ELR (cell line): ENCODE results near the gene PPFIBP2.

Source experiments
- DNase-seq: peaks from one replicate; pipeline ENCODE4 v3.0.0-alpha.2; 2015; ENCODE audit warnings: low read depth

Gene PPFIBP2

GRCh38 chr11:7667460-7667859 is 153.7 kb downstream of the PPFIBP2 start:
- DNase-seq: no peak

DNA sequence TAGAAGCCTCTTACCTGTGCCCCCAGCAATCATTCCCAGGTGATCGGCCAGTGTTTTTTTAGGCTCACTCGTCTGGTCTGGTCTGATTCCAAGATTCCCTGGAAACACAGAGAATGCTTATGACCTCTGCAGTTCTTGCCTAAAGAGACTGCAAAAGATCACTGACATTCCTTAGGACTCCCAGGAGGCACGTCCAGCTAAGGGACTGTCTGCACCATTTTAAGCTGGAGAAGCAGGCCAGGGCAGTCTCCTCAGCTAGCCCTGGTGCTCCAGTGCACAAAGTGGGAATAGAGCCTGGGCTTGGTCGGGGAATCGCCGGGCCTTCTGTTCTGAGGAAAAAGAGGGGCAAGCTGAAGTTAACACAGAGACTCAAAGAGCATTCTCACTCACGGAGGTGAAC is 154.7 kb downstream of the PPFIBP2 start:
- DNase-seq: no peak

- no peak for DNase-seq
Observed at GRCh38 chr11:7668911-7669310, 155.1 kb downstream of the PPFIBP2 start.

GRCh38 chr11:7670641-7671040 is 156.8 kb downstream of the PPFIBP2 start:
- no peak for DNase-seq

- no peak for DNase-seq
Observed at GRCh38 chr11:7671347-7672215, 157.8 kb downstream of the PPFIBP2 start.

DNA sequence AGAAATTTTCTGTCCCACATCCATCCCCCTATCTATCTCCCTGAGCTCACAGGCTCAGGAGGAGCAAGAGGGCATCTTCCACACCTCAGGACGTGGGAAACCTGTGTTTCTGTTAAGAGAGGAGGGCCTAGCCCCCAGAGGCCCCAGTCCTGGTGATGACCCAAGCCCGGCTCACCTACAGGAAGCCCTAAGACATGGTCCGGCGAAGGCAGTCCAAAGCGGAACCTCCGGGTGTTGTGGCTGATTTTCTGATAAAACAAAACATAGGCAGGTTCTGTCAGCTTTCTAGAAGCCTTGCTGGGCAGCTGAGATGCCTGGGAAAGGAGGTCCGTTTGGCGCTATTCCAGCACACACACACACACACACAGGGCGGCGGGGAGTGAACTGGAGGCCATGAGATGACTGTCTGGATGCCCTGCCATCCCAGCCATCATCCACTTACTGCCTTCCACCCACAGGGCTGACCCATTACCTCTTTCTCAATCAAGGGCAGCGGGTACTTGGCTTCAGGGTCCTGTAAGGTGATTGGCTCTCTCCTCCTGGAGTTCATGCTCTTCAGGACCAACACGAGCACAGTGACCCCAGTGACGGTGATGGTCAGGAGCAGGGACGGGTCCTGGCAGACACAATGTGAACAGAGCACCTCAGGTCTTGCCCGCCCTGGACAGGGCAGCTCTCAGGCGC is 158.6 kb downstream of the PPFIBP2 start:
- no peak for DNase-seq

DNA sequence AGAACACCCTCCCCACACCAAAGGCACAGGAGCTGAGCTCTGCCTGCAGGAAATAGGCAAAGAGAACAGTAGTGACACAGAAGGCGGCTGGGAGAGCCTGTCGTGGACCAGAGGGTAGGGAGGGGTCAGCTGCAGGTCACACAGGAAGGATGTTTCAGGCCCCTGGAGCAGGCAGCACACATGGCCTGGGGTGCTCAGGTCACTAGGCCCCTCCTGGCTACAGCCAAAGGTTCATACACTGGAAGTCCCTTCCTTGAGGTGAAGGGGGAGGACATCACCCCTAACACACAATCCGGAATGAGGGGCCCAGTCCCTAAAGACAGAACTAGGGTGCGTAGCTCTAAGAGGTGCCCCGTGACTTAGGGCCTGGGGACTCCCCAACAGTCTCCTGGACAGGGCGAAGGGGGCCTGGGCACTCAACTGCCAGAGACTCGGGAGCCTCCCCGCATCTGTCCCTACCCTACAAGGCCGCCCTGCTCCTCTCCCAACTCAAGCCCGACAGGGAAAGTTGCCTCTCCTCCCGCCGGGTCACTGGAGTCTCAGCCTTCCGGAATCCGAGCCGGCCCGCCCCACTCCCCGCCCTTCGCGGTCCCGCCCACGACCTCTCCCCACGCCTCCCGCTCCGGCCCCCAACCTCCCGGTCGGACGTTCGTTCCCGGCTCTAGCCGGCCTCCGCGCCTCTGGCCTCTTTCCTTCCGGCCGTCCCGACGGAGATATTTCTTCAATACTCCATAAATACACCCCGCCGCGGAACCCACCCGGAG is 159.3 kb downstream of the PPFIBP2 start, which contains the start of gene CYB5R2:
CYB5R2 (minus strand) TSS at position 541 of the 764 bp plus-strand sequence. CDS start 675 bp downstream, outside the sequence.
- peak; percentile 79 for DNase-seq

DNA sequence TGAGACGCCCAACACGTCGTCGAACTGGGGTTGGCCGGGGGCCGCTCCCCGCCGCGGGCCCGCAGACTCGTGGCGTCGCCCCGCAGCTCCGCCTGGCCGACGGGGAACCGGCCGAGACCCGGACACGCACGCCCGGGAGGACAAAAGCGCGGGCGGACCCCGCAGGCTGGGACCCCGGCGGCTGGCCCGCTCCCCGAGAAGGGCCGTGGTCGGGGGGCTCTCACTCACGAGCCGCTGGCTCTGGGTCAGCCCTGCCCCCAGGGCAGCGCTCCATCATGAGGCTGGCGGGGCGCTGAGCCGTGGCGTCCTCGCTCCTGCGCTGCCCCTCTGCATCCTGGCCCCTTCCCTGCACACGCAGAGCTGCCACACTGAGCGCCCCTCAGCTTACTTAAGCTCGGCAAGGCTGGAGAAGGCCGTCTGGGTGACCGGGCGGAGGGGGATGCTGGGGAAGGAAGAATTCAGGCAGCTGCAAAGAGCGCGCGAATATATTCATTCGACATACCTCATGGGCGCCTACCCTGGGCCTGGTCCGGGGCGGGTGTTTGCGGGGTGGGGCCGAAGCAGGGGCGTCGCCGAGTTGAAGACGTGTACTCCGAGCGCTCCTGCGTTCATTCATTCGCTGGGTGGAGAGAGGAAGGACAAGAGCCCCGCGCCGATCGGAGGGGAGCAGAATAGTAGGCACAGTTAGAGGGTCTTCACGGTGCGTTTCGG is 160.1 kb downstream of the PPFIBP2 start:
- peak; percentile 74 for DNase-seq

DNA sequence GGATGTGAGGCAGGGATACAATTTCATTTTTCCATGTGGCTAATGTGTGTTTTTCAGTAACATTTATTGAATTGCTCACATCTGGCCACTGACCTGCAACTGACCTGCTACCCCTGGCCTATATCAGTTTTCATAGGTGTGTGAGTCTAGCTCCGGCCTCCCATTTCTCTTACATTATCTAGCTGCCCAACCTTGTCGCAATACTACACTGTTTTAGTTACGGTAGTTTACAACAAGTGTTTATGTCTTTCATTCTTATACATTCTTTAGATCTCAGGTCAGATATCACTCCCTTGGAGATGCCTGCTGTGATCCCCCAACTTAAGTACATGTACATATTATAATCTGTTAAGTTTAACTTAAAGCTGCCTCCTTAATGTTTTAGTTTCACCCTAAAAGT is 161.8 kb downstream of the PPFIBP2 start:
- DNase-seq: no peak

DNA sequence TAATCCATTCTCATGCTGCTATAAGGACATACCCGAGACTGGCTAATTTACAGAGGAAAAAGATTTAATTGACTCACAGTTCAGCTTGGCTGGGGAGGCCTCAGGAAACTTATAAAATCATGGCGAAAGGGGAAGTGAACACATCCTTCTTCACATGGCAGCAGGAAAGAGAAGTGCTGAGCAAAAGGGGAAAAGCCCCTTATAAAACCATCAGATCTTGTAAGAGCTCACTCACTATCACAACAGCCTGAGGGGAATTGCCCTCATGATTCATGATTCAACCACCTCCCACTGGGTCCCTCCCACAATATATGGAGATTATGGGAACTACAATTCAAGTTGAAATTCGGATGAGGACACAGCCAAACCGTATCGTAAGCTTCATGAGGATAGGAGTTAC is 163.3 kb downstream of the PPFIBP2 start:
- DNase-seq: peak; percentile 93

DNA sequence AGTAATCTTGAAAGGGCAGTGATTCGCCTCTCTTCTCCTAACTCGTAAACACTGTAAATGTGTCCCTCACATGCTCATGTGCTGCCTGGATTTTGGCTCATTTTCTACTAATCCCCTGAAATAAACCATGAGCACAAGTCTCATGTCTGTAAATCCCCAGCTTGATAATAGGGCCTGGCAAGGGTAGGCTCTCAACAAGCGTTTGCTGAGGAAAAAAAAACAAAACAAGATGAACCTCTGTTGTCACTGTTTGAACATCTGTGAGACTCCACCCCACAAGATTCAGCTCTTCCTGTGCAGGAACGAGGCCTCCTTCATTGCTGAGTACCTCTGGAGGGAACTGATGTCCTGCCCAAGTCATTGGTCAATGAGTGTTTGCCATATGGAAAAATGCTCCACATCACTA is 164.0 kb downstream of the PPFIBP2 start:
- DNase-seq: peak; percentile 78

GRCh38 chr11:7683571-7683970 is 169.8 kb downstream of the PPFIBP2 start:
- DNase-seq: no peak

GRCh38 chr11:7686761-7687160 is 173.0 kb downstream of the PPFIBP2 start:
- DNase-seq: no peak

DNA sequence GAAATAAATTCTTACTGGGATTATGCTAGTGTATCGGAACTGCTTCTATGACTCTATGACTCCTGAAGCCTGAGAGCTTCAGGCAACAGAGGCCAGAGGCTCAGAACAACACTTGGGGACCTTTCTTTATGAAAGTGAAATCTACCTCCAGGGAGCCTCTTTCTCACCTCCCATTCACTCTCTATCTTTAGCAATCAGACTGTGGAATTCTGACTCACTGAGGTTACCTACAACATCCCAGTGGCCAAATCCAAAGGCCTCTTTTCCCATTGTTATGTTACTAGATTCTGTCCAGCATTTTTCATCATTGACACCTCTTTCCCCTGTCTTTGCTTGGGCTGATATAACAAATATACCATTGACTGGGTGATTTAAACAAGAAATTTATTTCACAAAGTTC is 173.6 kb downstream of the PPFIBP2 start:
- no peak for DNase-seq

GRCh38 chr11:7688238-7688826 is 174.5 kb downstream of the PPFIBP2 start:
- peak; percentile 56 for DNase-seq

DNA sequence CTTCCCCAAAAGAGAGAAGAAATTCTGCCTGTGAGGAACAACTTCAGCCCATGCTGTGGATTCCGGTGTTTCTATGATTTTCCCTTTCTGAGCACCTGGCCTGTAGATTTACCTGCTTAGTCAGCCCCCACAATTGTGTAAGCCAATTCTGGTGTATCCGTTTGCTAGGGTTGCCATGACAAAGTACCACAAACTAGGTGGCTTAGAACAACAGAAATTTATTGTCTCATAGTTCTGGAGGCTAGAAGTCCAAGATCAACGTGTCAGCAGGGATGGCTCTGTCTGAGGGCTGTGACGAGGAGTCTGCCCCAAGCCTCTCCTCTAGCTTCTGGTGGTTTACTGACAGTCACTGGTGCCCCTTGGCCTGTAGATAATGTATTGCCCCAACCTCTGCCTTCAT is 175.4 kb downstream of the PPFIBP2 start:
- no peak for DNase-seq

GRCh38 chr11:7690648-7691047 is 176.8 kb downstream of the PPFIBP2 start:
- DNase-seq: peak; percentile 20

DNA sequence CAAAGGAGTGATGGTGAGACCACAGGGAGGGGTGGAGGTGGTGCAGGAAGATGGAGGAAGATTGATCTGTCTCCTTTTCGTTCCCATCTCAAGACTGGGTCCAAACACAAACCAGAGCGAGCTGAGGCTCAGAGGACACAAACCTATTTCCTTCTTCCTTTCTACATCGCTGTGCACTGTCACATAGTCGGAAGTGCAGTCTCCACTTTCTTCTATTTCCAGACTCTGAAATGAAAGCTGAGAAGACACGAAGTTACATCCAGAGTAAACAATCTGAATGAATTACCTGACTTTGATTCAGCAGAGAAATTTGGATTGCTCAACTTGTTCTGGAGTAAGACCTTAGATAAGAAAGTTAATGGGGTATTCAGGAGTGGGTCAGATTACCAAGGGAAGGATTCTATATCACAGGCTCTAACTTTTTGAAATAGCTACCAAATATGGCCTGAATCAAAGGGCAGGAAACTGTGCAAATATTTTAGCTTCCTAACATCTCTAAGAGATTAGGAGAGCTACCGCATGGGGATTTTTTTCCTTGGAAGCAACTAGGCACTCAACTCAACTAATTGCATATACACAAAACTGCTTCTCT is 178.1 kb downstream of the PPFIBP2 start:
- no peak for DNase-seq

DNA sequence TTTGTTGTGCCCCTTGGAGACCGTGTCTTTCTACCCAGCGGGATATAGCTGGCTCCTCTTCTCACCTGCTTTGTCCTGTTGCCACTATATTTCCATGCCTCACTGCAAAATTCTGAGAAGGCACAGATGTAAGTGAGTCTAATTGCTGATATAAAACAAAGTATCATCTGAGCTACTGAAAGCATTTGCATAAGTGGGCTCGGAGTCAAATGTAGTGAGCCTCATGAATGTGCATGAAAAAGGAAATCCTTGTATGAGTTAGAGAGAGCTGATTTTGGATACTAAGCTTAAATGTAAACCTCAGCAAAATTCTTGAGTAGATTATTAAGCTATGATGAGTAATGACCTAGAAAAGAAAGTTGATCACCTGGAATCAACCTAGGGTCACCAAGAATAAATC is 178.6 kb downstream of the PPFIBP2 start:
- no peak for DNase-seq

DNA sequence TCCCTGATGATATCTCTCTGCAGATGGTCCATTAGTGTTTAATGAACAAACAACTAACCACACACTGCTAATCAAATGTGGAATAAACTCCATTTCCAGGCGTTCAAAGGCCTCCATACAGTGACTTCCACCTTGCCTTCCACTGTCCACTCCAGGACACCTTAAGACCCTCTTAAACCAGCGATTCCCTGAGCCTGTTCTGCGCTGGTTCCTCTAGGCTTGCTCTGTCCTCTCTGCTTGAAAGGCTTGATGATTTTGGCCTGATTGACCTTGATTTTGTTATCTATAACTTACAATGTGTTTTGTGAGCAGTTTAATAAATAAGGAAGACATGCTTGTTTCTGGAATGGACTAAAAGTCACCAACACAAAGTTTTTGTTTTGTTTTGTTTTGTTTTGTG is 180.4 kb downstream of the PPFIBP2 start:
- DNase-seq: no peak

GRCh38 chr11:7696424-7696823 is 182.6 kb downstream of the PPFIBP2 start:
- no peak for DNase-seq
